GM21447 (cell line): ENCODE results near the gene CYBA.
"Not testable (repeated sequence)": the region's sequence is repeated elsewhere in the genome, so short reads cannot be mapped to it uniquely, and the experiment has no call there.

Source experiments
- ATAC-seq: cut with Tn5 transposase; IDR thresholded peaks from one replicate; pipeline ENCODE4 v1.9.1; 2021; ENCODE audit not compliant: unreplicated experiment

The CYBA gene

GRCh38 chr16:88686439-88687253 lies 35.8 kb upstream of the CYBA start, which contains the start of gene SNAI3:
SNAI3 (minus strand) TSS chr16:88686507; CDS start chr16:88686406, 101 bp downstream.
- ATAC-seq, result peak; percentile 54

- peak; percentile 14 for ATAC-seq
Observed at GRCh38 chr16:88686062-88686438, 35.2 kb upstream of the CYBA start.

GRCh38 chr16:88685156-88686061 lies 34.6 kb upstream of the CYBA start:
- no peak for ATAC-seq

- no peak for ATAC-seq
Observed at GRCh38 chr16:88684569-88685155, 33.8 kb upstream of the CYBA start.

GRCh38 chr16:88681709-88682451 lies 31.0 kb upstream of the CYBA start:
- peak; percentile 69 for ATAC-seq

- ATAC-seq, result no peak
Observed at GRCh38 chr16:88681084-88681680, 30.3 kb upstream of the CYBA start.

- ATAC-seq, result no peak
Observed at GRCh38 chr16:88680554-88681083, 29.8 kb upstream of the CYBA start.

GRCh38 chr16:88678224-88678979 lies 27.5 kb upstream of the CYBA start:
- ATAC-seq, result no peak

- no peak for ATAC-seq
Observed at GRCh38 chr16:88677721-88678120, 26.9 kb upstream of the CYBA start.

GRCh38 chr16:88676502-88677242 lies 25.8 kb upstream of the CYBA start:
- no peak for ATAC-seq

GRCh38 chr16:88673716-88674379 lies 23.0 kb upstream of the CYBA start:
- ATAC-seq, result no peak

- ATAC-seq, result no peak
Observed at GRCh38 chr16:88672776-88673175, 21.9 kb upstream of the CYBA start.

GRCh38 chr16:88671806-88672205 lies 21.0 kb upstream of the CYBA start:
- ATAC-seq, result no peak

GRCh38 chr16:88669980-88670379 lies 19.1 kb upstream of the CYBA start:
- no peak for ATAC-seq

GRCh38 chr16:88669493-88669892 lies 18.6 kb upstream of the CYBA start:
- ATAC-seq, result not testable (repeated sequence)

GRCh38 chr16:88667461-88667860 lies 16.6 kb upstream of the CYBA start:
- ATAC-seq, result no peak

GRCh38 chr16:88665570-88665969 lies 14.7 kb upstream of the CYBA start:
- ATAC-seq, result no peak

- no peak for ATAC-seq
Observed at GRCh38 chr16:88665148-88665547, 14.3 kb upstream of the CYBA start.
